Subcutaneous abdominal adipose tissue (tissue), 5 donors: ENCODE data around the gene ASCC3.

Experiments
- H3K27ac ChIP-seq: one replicate; pipeline ENCODE4 v1.7.0; 2013; ENCODE audit warnings: low read depth, mild to moderate bottlenecking, inconsistent platforms, low read length, moderate library complexity
- H3K27me3 ChIP-seq, 5 donors: one replicate each; pipeline ENCODE4 v1.7.0; 2013; ENCODE audit warnings: low read length in 5 of 5, inconsistent platforms in 1 of 5; ENCODE audit not compliant: control insufficient read depth in 5 of 5, insufficient read depth in 4 of 5
- H3K36me3 ChIP-seq, 5 donors: one replicate each; pipeline ENCODE4 v1.7.0; 2013; ENCODE audit warnings: low read length in 5 of 5; ENCODE audit not compliant: control insufficient read depth in 5 of 5, insufficient read depth in 5 of 5
- H3K4me1 ChIP-seq, 5 donors: one replicate each; pipeline ENCODE4 v1.7.0; 2013; ENCODE audit warnings: low read length in 5 of 5, mild to moderate bottlenecking in 3 of 5, moderate library complexity in 1 of 5; ENCODE audit not compliant: control insufficient read depth in 5 of 5, insufficient read depth in 5 of 5
- H3K4me3 ChIP-seq, 5 donors: one replicate each; pipeline ENCODE4 v1.7.0; 2013; ENCODE audit warnings: low read length in 5 of 5, low read depth in 1 of 5
- H3K9ac ChIP-seq, 5 donors: one replicate each; pipeline ENCODE4 v1.7.0; 2013; ENCODE audit warnings: low read length in 5 of 5, mild to moderate bottlenecking in 4 of 5, moderate library complexity in 3 of 5
- H3K9me3 ChIP-seq, 5 donors: one replicate each; pipeline ENCODE4 v1.7.0; 2013; ENCODE audit warnings: low read length in 5 of 5; ENCODE audit not compliant: control insufficient read depth in 5 of 5
- donor health status: healthy.
- donor health status: healthy.
- donor health status: healthy.
- donor health status: healthy.
- donor health status: healthy.

Gene ASCC3

DNA sequence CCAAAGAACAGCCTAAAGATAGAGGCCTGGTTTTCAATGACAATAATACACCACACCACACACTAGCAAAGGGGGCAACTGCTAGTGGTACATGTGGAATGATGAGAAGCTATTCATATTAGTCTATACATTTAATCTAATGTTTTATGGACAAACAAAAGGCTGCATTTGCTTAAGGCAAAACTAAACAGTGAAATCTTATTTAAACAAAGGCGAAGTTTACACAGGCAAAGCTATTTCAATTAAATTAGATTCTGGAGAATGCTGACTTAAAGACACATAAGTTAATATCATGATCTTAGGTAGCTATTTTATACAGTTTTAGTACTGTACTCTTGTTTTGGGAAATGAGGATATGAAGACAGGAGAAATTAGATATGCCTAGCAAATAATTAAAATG is 362.5 kb downstream of the ASCC3 start:
- no peak overlapping the region for H3K27ac ChIP-seq
- H3K9ac ChIP-seq = no peak overlapping the region
- no peaks in the 10 kb centered on the region for H3K4me1 ChIP-seq
- H3K4me3 ChIP-seq = no peak overlapping the region
- no peaks in the 10 kb centered on the region for H3K27me3 ChIP-seq
- peaks cover 2 to 22% (median 13%) of the 10 kb centered on the region in 5 donors for H3K36me3 ChIP-seq
- H3K9me3 ChIP-seq = no peaks in the 10 kb centered on the region

DNA sequence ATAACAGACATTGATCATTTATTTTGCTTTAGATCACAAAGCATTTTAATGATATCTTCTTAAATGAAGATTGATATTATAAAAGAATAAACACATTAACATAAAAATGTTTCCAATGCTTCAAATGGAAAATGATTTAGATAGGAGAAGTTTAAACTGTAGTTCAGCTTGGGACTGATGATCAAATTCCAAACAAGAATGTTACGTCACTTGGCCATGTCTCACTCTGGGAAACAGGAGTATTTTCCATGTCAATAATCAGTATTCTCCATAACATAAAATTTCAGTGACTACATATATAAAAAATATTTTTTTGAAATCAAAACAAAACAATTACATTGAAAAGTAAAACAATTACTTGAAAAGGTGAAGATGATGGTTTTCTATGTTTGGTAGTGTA is 363.5 kb downstream of the ASCC3 start:
- H3K4me3 ChIP-seq = no peak overlapping the region
- H3K4me1 ChIP-seq = no peaks in the 10 kb centered on the region
- no peaks in the 10 kb centered on the region for H3K9me3 ChIP-seq

GRCh38 chr6:100517106-100517505 is 364.0 kb downstream of the ASCC3 start:
- Histone ChIP-seq H3K9ac (no peak overlapping the region), H3K27me3 (no peaks in the 10 kb centered on the region), H3K4me1 (no peaks in the 10 kb centered on the region), H3K9me3 (no peaks in the 10 kb centered on the region), H3K36me3 (peaks cover 8 to 28% (median 19%) of the 10 kb centered on the region in 5 donors), H3K4me3 (no peak overlapping the region), H3K27ac (no peak overlapping the region)

More for the DNA sequence above, 363.5 kb downstream of the ASCC3 start:
- H3K36me3 ChIP-seq = peaks cover 2 to 23% (median 14%) of the 10 kb centered on the region in 5 donors
- no peak overlapping the region for H3K9ac ChIP-seq
- no peaks in the 10 kb centered on the region for H3K27me3 ChIP-seq
- no peak overlapping the region for H3K27ac ChIP-seq

GRCh38 chr6:100514660-100515059 is 366.5 kb downstream of the ASCC3 start:
- Histone ChIP-seq H3K4me1 (no peaks in the 10 kb centered on the region), H3K27ac (no peak overlapping the region), H3K4me3 (no peak overlapping the region), H3K27me3 (no peaks in the 10 kb centered on the region), H3K9ac (no peak overlapping the region), H3K9me3 (no peaks in the 10 kb centered on the region), H3K36me3 (peaks cover 25 to 38% (median 27%) of the 10 kb centered on the region in 5 donors)

GRCh38 chr6:100512203-100512862 is 368.8 kb downstream of the ASCC3 start:
- peaks cover 31 to 44% (median 36%) of the 10 kb centered on the region in 5 donors for H3K36me3 ChIP-seq

GRCh38 chr6:100509101-100509500 is 372.0 kb downstream of the ASCC3 start:
- no peaks in the 10 kb centered on the region for H3K9me3 ChIP-seq
- H3K36me3 ChIP-seq = peaks cover 18 to 30% (median 29%) of the 10 kb centered on the region in 5 donors
- no peak overlapping the region for H3K4me3 ChIP-seq
- H3K9ac ChIP-seq = no peak overlapping the region
- no peaks in the 10 kb centered on the region for H3K27me3 ChIP-seq
- peaks cover 0 to 5% (median 0%) of the 10 kb centered on the region in 5 donors for H3K4me1 ChIP-seq
- H3K27ac ChIP-seq = no peak overlapping the region

More at GRCh38 chr6:100512203-100512862, 368.8 kb downstream of the ASCC3 start:
- H3K4me1 ChIP-seq = no peaks in the 10 kb centered on the region
- no peaks in the 10 kb centered on the region for H3K27me3 ChIP-seq
- no peak overlapping the region for H3K4me3 ChIP-seq
- no peak overlapping the region for H3K9ac ChIP-seq
- H3K27ac ChIP-seq = no peak overlapping the region
- no peaks in the 10 kb centered on the region for H3K9me3 ChIP-seq

DNA sequence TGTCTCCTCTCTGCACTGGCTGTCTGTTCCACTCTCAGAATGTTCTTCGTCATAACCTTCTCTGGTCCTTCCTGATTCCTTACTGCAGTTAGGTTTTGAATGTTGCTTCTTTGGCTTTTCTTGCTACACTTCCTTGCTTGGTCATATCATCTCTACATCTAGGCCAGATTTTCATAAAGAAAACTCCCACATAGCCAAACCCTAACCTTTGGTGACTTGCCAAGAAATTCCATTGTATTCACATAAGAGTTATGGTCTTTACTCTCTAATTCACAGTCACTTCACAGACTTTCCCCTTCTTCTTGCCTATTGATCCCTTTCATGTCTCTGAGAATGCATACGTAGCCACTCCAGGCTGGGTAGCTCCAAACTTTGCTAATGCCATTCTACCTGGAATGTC is 374.5 kb downstream of the ASCC3 start:
- Histone ChIP-seq H3K27me3 (no peaks in the 10 kb centered on the region), H3K36me3 (peaks cover 7 to 21% (median 15%) of the 10 kb centered on the region in 5 donors), H3K9me3 (no peaks in the 10 kb centered on the region), H3K9ac (no peak overlapping the region), H3K27ac (no peak overlapping the region), H3K4me1 (peaks cover 0 to 5% (median 0%) of the 10 kb centered on the region in 5 donors), H3K4me3 (no peak overlapping the region)

DNA sequence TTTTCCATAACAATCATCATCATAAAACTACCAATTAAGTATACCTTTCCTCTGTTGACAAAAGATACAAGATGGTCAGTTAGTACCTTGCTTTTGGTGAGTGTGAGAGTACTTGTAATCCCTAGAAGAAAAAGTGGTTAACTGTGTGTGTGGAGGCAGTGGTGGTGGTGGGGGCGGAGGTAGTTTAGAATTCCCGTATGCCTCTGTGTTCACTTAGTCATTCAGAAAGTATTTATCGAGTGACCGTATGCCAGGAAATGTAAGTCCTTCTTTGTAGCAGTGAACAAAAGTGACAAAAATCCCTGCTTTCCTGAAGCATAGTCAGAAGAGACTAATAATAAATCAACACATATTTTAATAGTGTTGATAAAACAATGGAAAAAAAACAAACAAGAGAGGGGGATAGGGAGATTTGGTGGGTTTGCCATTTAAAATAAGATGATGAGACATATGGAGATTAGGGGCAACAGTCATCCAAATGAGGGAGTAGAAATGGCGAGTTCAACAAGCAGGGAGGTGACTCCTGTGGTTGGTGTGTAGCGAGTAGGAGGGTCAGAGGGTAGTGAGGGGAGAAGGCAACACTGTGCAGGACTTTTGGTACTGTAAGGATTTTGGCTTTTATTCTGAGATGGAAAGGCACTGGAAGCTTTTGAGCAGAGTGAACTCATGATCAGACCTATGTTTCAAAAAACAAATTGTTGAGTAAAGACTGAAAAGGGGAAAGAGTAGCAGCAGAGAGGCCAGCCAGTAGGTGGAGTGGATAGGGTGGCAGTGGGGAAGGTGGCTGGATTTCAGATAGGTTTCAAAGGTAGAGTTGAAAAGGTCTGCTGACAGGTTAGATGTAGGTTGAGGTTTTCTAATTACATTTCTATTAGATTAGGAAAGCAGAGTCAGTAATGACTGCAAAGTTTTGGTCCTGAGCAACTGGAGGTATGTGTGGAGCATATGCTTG is 376.1 kb downstream of the ASCC3 start:
- H3K27me3 ChIP-seq = no peaks in the 10 kb centered on the region
- no peak overlapping the region for H3K9ac ChIP-seq
- no peak overlapping the region for H3K27ac ChIP-seq
- H3K4me3 ChIP-seq = no peak overlapping the region
- H3K9me3 ChIP-seq = no peaks in the 10 kb centered on the region
- peaks cover 0 to 5% (median 0%) of the 10 kb centered on the region in 5 donors for H3K4me1 ChIP-seq
- peaks cover 4 to 13% (median 11%) of the 10 kb centered on the region in 5 donors for H3K36me3 ChIP-seq

DNA sequence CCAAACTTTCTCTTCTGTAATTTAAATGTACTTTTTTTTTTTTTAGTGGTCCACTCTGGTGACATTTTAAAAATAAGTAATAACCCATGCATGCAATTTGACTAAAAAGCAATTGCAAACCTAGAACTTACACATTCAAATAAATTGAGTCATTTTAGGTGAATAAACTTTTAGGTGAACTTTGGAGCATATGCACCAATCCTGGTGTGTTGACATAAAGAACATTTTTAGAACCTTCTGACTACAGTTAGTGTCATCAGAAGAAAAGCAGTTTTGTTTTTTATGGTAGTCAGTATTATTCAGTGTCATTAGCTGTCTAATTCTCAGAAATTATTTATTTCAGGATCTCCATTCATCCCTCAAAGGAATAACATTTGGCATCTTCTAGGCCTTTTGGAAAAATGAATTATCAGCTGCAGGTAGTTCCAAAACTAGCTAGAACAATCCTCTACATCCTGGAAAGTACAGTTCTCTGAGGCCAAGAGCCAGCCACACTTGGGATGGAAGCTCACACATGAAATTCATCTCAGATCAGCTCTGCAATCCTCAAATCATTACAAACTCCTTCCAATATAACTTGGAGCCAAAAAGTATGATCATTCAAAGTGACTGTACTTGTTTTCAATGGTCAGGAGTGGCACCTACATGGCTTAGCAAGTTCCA is 378.0 kb downstream of the ASCC3 start:
- no peak overlapping the region for H3K4me3 ChIP-seq
- H3K27me3 ChIP-seq = no peaks in the 10 kb centered on the region
- peaks cover 0 to 3% (median 0%) of the 10 kb centered on the region in 5 donors for H3K36me3 ChIP-seq
- peaks cover 0 to 5% (median 0%) of the 10 kb centered on the region in 5 donors for H3K4me1 ChIP-seq
- no peak overlapping the region for H3K27ac ChIP-seq
- no peak overlapping the region for H3K9ac ChIP-seq
- no peaks in the 10 kb centered on the region for H3K9me3 ChIP-seq
